ENCODE data around the gene FDCSP.
"Not testable (repeated sequence)": the region's sequence is repeated elsewhere in the genome, so short reads cannot be mapped to it uniquely, and the experiment has no call there.

The FDCSP gene

DNA sequence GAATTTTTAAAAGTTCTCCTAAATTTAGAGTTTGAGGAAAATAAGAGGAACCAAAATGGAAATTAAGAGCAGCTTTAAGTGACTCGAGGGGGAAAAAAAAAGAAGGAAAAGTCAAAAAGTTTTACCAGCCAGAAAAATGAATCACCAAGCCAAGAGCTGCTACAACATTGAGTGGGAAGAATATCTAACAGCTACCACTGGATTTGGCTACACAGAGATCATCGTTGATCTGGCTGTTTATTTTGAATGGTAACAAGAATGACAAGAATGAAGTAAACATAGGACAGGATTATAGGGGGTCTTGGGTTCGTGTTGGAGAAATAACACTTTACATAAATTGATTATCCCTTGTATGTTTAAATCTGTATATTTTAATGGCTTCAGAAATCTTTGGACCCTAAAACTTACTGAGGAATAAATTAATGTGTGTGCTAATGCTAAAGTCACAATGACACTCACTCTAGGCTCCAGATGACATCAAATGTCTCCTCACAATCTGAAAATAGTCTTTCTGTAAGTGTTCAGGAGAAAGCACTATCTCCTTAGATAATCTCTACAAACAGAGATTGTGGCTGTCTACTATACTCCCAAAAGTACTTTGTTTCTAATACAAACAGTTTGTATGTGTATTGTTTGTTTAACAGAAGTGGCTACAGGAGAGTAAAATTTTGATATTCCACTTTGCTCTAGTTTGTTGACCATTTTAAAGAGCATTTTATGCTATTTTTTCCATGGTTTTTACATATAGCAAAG lies 13.4 kb downstream of the FDCSP start:
- DNase-seq (ENCODE audit: low read depth, low spot score), result no peak

DNA sequence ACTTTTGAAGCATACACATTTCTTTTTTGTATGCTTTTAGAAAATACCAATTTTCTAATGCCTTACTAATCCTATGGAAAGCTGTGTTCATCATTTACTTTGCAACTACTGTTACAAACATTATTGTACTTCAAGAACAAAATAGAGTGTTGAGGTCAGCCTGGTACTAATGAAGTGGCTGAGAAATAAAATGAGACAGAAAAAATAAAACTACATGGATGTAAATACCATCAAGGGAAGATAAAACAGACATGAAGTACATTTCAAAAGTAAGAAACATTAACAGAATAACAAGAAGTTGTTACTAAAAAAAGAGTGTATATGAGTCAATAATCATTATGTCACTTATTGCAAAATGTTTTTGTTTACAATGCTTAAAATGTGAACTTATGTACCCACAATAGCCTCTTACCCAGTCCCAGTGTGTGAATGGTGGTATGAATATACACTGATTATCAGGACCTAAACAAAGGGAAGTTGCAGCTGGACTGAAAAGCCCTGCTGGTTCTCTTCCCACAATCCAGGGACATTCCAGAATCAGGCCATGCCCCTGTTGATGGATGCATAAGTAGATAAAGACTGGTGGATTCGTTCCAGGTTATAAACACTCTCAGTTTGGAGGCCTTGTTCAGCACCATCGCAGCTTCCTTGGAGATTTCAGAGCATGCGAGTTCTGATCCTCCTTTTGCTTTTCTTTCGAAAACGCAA lies 14.1 kb downstream of the FDCSP start:
- no peak for DNase-seq (ENCODE audit: low read depth, low spot score)

DNA sequence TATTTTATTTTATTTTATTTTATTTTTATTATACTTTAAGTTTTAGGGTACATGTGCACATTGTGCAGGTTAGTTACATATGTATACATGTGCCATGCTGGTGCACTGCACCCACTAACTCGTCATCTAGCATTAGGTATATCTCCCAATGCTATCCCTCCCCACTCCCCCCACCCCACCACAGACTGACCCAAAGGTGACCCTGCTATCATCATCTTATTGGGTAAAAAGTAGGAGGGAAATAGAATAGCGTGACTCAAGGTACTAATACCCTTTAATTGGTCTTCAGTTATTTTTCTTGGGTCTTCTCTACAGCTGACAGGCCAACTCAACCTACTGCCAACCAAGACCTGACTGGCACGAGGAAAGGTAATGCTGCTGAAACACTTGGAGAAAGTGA lies 16.4 kb downstream of the FDCSP start, which contains the start of gene CSN3:
CSN3 (plus strand) TSS at position 301 of the 400 bp plus-strand sequence. CDS start 2,223 bp downstream, outside the sequence.
- DNase-seq (ENCODE audit: low read depth, low spot score), result not testable (repeated sequence)

DNA sequence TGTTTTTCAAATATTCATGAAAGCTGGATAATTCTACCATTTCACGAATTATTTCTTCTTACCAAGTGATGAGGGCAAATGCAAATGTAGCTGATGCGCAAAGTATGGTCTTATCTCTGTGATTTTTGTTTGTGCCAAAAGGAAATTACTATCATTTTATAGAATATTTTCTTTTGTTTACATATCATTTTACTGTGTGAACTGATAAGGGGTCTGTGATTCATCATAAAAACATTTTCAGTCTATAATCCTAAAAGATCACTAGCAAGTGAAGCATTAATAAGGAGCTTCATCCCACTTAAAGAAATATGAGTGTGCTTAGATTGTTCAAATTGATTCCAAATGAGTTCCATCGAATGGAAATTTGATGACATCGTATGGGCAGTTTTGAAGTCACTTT lies 17.2 kb downstream of the FDCSP start:
- DNase-seq (ENCODE audit: low read depth, low spot score), result no peak

DNA sequence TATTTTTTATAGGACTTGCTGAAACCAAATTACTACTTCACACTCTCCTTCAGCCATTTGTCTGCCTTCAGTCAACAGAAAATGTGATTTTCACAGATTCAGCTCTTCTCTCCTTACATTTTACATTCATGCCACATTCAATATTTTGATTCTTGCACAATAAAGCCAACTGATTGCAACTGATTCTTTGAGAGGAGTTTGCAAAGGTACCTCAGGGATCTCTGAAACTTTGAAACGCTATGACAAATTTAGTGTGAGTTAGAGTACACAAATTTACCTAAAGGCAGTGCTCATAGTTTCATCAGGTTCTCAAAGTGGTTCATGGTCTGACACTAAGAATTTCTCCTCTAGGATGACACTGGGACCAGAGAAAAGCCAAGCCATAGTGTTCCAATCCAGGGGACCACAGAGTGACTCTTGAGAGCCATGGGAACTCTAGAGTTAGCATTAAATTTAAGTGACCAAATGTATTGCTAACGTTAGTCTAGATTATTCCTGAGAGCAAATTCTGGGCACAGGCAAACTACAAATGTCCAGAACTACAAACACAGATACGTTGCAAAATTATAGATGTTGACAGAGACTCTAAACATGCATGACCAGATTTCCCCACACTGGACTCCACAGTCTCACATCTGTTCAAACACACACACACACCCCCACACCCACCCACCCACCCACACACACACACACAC lies 25.5 kb downstream of the FDCSP start:
- no peak for DNase-seq (ENCODE audit: low read depth, low spot score)

DNA sequence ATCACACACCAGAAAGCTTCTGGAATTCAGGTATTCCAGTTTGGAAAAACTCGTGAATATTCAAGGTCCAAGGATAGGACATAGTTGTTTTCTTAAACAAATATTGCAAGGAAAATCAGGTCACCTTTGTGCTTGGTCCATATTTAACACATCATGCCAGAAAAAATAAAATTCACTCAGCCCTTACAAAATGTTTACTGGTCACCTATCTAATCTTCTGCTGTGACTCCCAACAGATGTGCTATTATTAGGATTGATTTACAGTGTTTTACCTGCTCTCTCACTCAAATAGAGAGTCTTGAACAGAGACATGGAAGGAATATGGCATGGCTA lies 26.0 kb downstream of the FDCSP start:
- no peak for DNase-seq (ENCODE audit: low read depth, low spot score)

DNA sequence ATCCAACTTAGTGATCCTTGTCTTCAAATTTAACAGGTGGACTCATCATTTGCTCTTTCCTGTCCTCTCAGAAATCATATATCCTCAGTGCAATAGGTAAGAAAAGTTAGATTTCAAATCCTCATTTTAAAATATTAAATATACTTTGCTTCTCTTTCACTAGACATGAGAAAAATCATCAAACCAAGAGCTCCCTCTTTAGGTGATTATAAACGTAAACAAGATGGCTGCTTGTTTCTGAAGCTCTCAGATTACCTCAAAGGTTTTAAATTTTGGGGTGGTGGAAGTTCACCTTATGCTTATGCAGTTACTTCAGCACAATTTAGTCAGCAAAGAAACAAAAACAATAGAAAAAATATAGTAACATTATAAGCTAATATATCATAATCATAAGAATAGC lies 43.8 kb downstream of the FDCSP start:
- DNase-seq (ENCODE audit: low read depth, low spot score), result no peak

DNA sequence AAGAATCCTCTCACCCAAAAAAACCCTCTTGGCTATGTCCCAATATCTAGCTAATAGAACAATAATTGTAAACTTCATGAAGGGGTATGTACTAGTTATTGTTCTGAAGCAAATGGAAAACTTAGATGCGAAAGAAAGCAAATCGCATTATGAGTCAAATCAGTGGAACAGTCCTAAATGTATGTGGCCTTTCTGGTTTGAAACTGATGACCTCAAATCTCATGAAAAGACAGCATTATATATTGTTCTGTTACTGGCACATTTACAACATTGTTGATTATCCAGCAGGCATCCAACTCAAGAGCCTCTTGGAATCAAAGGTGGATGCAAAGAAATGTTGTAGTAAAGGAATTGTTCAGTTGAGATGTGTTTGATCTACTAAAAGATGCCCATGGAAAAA lies 51.2 kb downstream of the FDCSP start:
- DNase-seq (ENCODE audit: low read depth, low spot score), result no peak

DNA sequence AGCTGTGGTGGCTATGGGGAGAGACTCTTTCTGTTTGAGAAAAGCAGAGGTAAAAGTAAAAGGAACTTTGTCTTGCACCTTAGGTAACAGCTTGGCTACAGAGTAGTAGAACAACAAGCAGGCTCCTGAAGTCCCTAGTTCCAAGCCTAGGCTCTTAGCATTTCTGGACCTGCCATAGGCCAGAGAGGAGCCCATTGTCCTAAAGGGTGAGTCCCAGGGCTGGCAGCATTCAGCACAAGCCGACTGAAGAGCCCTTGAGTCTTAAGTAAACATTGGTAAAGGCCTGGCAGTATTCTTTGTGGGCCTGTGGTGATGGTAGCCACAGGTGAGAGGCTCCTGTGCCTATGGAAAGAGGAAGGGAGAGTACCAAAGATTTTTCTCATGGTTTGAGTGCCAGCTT lies 54.6 kb downstream of the FDCSP start:
- no peak for DNase-seq (ENCODE audit: low read depth, low spot score)

Measured in brain pericyte (primary cell).